Astrocyte (in vitro differentiated cells and primary cell): ENCODE data around the gene FZD10. TPM values are rescaled to one million over a fixed set of nuclear protein-coding genes. Genes with fewer than 3 reads are reported as not detected.

Experiments used
- DNase-seq: peaks from one replicate; pipeline ENCODE4 v3.0.0-alpha.2; 2010; ENCODE audit warnings: low read depth
- FAIRE-seq: peaks from 2 replicates; lab custom pipeline; 2011; peaks lifted over from hg19 to GRCh38; lab: Jason Lieb, UNC
- H2AFZ ChIP-seq: 2 replicates; pipeline ENCODE4 v1.6.0; 2012; ENCODE audit warnings: low read depth, low read length, inconsistent platforms
- H3K27ac ChIP-seq: 2 replicates; pipeline ENCODE4 v1.5.1; 2011; ENCODE audit warnings: low read depth, low read length, inconsistent platforms
- H3K27me3 ChIP-seq: 2 replicates; pipeline ENCODE4 v1.6.0; 2011; ENCODE audit warnings: low read length, inconsistent platforms; ENCODE audit not compliant: insufficient read depth
- H3K36me3 ChIP-seq: 2 replicates; pipeline ENCODE4 v1.5.1; 2011; ENCODE audit warnings: low read length, inconsistent platforms; ENCODE audit not compliant: insufficient read depth
- H3K4me1 ChIP-seq: 2 replicates; pipeline ENCODE4 v1.5.1; 2011; ENCODE audit warnings: low read length, inconsistent platforms; ENCODE audit not compliant: insufficient read depth
- H3K4me2 ChIP-seq: 2 replicates; pipeline ENCODE4 v1.6.0; 2012; ENCODE audit warnings: low read length, inconsistent platforms
- H3K4me3 ChIP-seq: 2 replicates; pipeline ENCODE4 v1.5.1; 2011; ENCODE audit warnings: low read depth, mild to moderate bottlenecking, low read length, inconsistent platforms; ENCODE audit not compliant: insufficient read depth
- H3K79me2 ChIP-seq: 2 replicates; pipeline ENCODE4 v1.6.0; 2012; ENCODE audit warnings: mild to moderate bottlenecking, low read length, inconsistent platforms; ENCODE audit not compliant: insufficient read depth
- H3K9ac ChIP-seq: 2 replicates; pipeline ENCODE4 v1.6.0; 2012; ENCODE audit warnings: mild to moderate bottlenecking, low read length, inconsistent platforms
- H3K9me3 ChIP-seq: 2 replicates; pipeline ENCODE4 v1.5.1; 2012; ENCODE audit warnings: low read depth, mild to moderate bottlenecking, low read length, inconsistent platforms; ENCODE audit not compliant: insufficient read depth
- H4K20me1 ChIP-seq: 2 replicates; pipeline ENCODE4 v1.6.0; 2012; ENCODE audit warnings: low read length, inconsistent platforms; ENCODE audit not compliant: insufficient read depth
- H3K27ac Mint-ChIP-seq: one replicate; pipeline ENCODE4 v1.8.0; 2021; ENCODE audit warnings: mild to moderate bottlenecking, mixed read lengths; ENCODE audit not compliant: unreplicated experiment
- H3K27me3 Mint-ChIP-seq: one replicate; pipeline ENCODE4 v1.8.0; 2021; ENCODE audit warnings: low read depth, mixed read lengths; ENCODE audit not compliant: unreplicated experiment
- H3K36me3 Mint-ChIP-seq: one replicate; pipeline ENCODE4 v1.8.0; 2021; ENCODE audit warnings: low read depth, mixed read lengths; ENCODE audit not compliant: unreplicated experiment
- H3K4me1 Mint-ChIP-seq: one replicate; pipeline ENCODE4 v1.8.0; 2021; ENCODE audit warnings: low read depth, mixed read lengths; ENCODE audit not compliant: unreplicated experiment
- H3K4me3 Mint-ChIP-seq: one replicate; pipeline ENCODE4 v1.8.0; 2021; ENCODE audit warnings: mild to moderate bottlenecking, moderate library complexity, mixed read lengths; ENCODE audit not compliant: unreplicated experiment
- H3K9me3 Mint-ChIP-seq: one replicate; pipeline ENCODE4 v1.8.0; 2021; ENCODE audit warnings: mild to moderate bottlenecking, mixed read lengths; ENCODE audit not compliant: unreplicated experiment
- EZH2 ChIP-seq: IDR thresholded peaks from 2 replicates; pipeline ENCODE4 v1.6.1; 2012; ENCODE audit warnings: mild to moderate bottlenecking, low read length, inconsistent platforms; ENCODE audit not compliant: insufficient read depth
- total RNA-seq: library from RNA; stranded (reverse); gene quantifications from 2 replicates; pipeline ENCODE4 v1.2.1, GENCODE V29; 2021
- TF ChIP-seq, protein P1 (sequence below): IDR thresholded peaks from 2 replicates; pipeline ENCODE4 v1.5.1; 2011; ENCODE audit warnings: low read depth, mild to moderate bottlenecking, inconsistent platforms, low read length, moderate library complexity; ENCODE audit not compliant: insufficient read depth

The FZD10 gene
- total RNA-seq, 1 donor from 2014 or later: not detected

- TF ChIP-seq, protein P1, sequence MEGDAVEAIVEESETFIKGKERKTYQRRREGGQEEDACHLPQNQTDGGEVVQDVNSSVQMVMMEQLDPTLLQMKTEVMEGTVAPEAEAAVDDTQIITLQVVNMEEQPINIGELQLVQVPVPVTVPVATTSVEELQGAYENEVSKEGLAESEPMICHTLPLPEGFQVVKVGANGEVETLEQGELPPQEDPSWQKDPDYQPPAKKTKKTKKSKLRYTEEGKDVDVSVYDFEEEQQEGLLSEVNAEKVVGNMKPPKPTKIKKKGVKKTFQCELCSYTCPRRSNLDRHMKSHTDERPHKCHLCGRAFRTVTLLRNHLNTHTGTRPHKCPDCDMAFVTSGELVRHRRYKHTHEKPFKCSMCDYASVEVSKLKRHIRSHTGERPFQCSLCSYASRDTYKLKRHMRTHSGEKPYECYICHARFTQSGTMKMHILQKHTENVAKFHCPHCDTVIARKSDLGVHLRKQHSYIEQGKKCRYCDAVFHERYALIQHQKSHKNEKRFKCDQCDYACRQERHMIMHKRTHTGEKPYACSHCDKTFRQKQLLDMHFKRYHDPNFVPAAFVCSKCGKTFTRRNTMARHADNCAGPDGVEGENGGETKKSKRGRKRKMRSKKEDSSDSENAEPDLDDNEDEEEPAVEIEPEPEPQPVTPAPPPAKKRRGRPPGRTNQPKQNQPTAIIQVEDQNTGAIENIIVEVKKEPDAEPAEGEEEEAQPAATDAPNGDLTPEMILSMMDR: no peak
- no peak for TF ChIP-seq EZH2
- Histone ChIP-seq H3K4me1 (no peaks in the 10 kb centered on the region), H4K20me1 (no peaks in the 10 kb centered on the region), H3K27me3 (no peaks in the 10 kb centered on the region), H3K4me2 (no peak overlapping the region), H3K9ac (no peak overlapping the region), H3K36me3 (no peaks in the 10 kb centered on the region), H3K4me3 (no peak overlapping the region), H3K27ac (no peak overlapping the region), H2AFZ (no peak overlapping the region), H3K9me3 (peaks cover 8% of the 10 kb centered on the region), H3K79me2 (no peaks in the 10 kb centered on the region)
- Mint-ChIP-seq H3K27me3 (no peaks in the 10 kb centered on the region), H3K9me3 (peaks cover 20% of the 10 kb centered on the region), H3K4me1 (no peaks in the 10 kb centered on the region), H3K36me3 (no peaks in the 10 kb centered on the region), H3K27ac (no peak overlapping the region), H3K4me3 (no peak overlapping the region)
- no peak for DNase-seq
- no peak for FAIRE-seq
These were observed 33.2 kb upstream of the FZD10 start for GRCh38 chr12:130128790-130129735.

- no peaks in the 10 kb centered on the region for H3K27me3 Mint-ChIP-seq
- FAIRE-seq (no peak), DNase-seq (no peak)
- Histone ChIP-seq H2AFZ (no peak overlapping the region), H3K4me3 (no peak overlapping the region), H3K27me3 (no peaks in the 10 kb centered on the region), H3K36me3 (no peaks in the 10 kb centered on the region), H3K27ac (no peak overlapping the region), H4K20me1 (no peaks in the 10 kb centered on the region), H3K4me1 (no peaks in the 10 kb centered on the region), H3K9me3 (peaks cover 12% of the 10 kb centered on the region), H3K9ac (no peak overlapping the region), H3K79me2 (no peaks in the 10 kb centered on the region), H3K4me2 (no peak overlapping the region)
- no peak overlapping the region for H3K4me3 Mint-ChIP-seq
- H3K27ac Mint-ChIP-seq: no peak overlapping the region
- no peak for TF ChIP-seq EZH2
- TF ChIP-seq, protein P1: no peak
- H3K9me3 Mint-ChIP-seq: peaks cover 21% of the 10 kb centered on the region
- H3K36me3 Mint-ChIP-seq: no peaks in the 10 kb centered on the region
- H3K4me1 Mint-ChIP-seq: no peaks in the 10 kb centered on the region
These were observed 31.9 kb upstream of the FZD10 start for GRCh38 chr12:130130346-130130745.

DNA sequence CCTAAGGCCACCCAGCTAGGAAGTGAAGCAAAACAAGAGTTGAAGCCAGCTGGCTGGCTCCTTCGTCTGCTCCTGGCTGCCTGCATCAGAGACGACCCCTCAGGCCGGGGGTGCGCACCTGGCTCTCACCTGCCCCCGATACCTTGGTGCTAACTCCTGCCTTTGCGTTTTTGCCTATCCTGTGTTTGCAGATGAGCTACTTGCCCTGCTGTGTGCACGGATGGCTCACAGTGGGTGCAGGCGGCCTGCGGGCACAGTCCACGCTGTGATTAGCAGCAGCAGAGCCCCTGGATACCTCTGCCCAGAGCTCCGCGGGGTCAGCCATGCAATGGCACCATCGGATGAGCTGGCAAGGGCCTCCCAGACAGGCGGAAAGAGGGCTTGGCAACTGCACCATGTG, 31.2 kb upstream of the FZD10 start:
- no peak for TF ChIP-seq EZH2
- TF ChIP-seq, protein P1: no peak
- no peaks in the 10 kb centered on the region for H3K36me3 Mint-ChIP-seq
- DNase-seq (no peak), FAIRE-seq (no peak)
- Histone ChIP-seq H3K9me3 (peaks cover 12% of the 10 kb centered on the region), H2AFZ (no peak overlapping the region), H3K4me1 (no peaks in the 10 kb centered on the region), H3K27me3 (no peaks in the 10 kb centered on the region), H3K36me3 (no peaks in the 10 kb centered on the region), H4K20me1 (no peaks in the 10 kb centered on the region), H3K4me2 (no peak overlapping the region), H3K9ac (no peak overlapping the region), H3K4me3 (no peak overlapping the region), H3K79me2 (no peaks in the 10 kb centered on the region), H3K27ac (no peak overlapping the region)
- no peaks in the 10 kb centered on the region for H3K4me1 Mint-ChIP-seq
- peaks cover 22% of the 10 kb centered on the region for H3K9me3 Mint-ChIP-seq
- H3K4me3 Mint-ChIP-seq: no peak overlapping the region
- no peaks in the 10 kb centered on the region for H3K27me3 Mint-ChIP-seq
- H3K27ac Mint-ChIP-seq: no peak overlapping the region
